Measurements from ENCODE around the gene TIFAB.

The TIFAB gene

DNA sequence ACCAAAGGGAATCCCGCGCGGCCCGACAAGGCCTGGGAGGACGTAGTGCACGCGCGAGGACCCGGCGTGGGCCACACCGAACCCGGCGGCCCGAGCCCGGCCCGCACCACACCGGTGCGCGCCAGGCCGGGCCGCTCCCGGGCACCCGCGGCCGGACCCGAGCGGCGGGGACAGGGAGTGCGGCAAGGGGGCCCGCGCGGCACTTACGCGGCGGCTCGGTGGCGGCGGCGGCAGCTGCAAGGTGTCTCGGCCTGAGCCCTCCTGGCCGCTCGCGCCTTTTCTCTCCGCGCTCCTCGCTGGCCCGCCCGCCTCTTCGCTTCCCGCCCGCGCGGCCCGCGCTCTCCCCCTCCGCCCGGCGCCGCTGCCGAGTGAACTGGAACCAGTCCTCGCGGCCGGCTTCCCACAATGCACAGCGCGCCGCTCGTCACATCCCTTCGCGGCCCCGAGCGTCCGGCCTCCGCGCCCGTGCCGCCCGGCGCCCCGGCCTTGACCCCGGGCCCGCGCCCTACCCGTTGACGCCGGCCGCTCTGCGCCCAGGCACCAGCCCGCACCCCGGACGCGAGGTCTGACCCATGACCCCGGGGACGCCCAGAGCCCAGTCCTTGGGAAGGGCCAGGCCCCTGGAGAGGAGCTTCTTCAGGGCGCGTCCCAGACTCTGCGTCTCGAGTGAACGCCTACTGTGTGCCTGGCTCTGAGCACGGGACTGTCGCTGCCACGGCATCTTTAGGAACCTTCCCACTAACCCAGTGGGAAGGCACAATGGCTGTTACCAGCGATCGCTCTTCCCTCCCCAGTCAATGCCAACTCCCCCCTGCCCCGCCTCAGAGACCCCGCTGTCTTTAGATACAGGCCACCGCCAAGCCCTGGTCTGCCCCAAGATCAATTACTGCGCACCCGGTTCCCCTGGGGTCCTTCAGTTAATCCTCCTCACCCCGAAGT, 53.0 kb downstream of the TIFAB start, which contains the start of gene MACROH2A1 (continued):
- TF ChIP-seq ZNF670 (tag by site-specific recombination; IDR thresholded peaks at IDR 0.05; ENCODE audit: low read depth) (no peak), ZNF830 (tag by site-specific recombination; IDR thresholded peaks at IDR 0.05; ENCODE audit: low read depth) (no peak), KLF1 (tag by site-specific recombination; IDR thresholded peaks at IDR 0.05) (no peak), ZNF621 (tag by site-specific recombination; IDR thresholded peaks at IDR 0.05) (no peak), ZNF404 (tag by site-specific recombination; IDR thresholded peaks at IDR 0.05) (no peak), ZNF76 (tag by site-specific recombination; IDR thresholded peaks at IDR 0.05; ENCODE audit: borderline replicate concordance, low read depth) (peak; percentile 88), MEIS1 (CRISPR knock-in tag; IDR thresholded peaks at IDR 0.05; ENCODE audit: borderline replicate concordance) (no peak), ZXDB (tag by site-specific recombination; IDR thresholded peaks at IDR 0.05) (peak; percentile 53), ZNF341 (tag by site-specific recombination; IDR thresholded peaks at IDR 0.05; ENCODE audit: low read depth) (peak; percentile 93), ZNF792 (tag by site-specific recombination; IDR thresholded peaks at IDR 0.05) (no peak), ZIC2 (tag by site-specific recombination; IDR thresholded peaks at IDR 0.05) (no peak; the same call in 1 of the 2 replicates), BCL11A (tag by site-specific recombination; IDR thresholded peaks at IDR 0.05; ENCODE audit: low read depth) (no peak)
- TF ChIP-seq, protein P1, sequence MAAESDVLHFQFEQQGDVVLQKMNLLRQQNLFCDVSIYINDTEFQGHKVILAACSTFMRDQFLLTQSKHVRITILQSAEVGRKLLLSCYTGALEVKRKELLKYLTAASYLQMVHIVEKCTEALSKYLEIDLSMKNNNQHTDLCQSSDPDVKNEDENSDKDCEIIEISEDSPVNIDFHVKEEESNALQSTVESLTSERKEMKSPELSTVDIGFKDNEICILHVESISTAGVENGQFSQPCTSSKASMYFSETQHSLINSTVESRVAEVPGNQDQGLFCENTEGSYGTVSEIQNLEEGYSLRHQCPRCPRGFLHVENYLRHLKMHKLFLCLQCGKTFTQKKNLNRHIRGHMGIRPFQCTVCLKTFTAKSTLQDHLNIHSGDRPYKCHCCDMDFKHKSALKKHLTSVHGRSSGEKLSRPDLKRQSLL (tag by site-specific recombination; IDR thresholded peaks at IDR 0.05): no peak

DNA sequence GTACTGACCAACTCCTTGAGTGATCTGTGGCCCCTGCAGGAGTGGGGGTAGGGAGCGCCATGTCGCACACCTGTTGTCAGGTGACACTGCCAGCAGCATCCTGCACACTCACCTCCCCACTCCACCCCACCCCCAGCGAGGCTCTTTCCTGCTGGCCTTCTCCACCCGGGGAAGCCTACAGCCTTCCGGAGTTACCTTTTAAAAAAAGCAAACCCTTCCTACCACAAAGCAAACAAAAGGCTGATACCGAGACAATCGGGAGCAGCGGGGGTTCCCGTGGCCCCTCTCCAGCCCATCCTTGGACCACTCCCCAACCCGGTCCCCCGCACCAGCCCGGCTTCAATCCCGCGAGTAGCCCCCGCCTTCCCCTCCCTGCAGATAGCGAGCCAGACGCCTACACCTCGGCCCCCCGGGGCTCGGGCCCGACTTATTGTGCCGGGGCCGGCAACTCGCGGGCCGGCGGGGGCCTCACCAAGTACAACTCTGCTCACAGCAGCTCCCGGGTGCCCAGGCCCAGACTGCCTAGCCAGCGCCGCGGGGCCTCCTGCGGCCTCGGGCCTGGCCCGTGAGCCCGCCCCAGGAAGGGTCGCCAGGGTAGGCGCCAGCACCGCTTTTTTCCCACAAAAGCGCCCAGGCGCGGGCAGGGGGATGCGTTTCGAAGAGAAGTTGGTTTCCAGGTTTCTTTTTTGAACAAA, 53.8 kb downstream of the TIFAB start:
- Histone ChIP-seq H3K4me3 (ENCODE audit: low read depth, low read length) (peak overlapping the region; percentile 87), H3K27ac (ENCODE audit: extremely low read depth, low read depth, low read length) (peak overlapping the region; percentile 95), H3K36me3 (ENCODE audit: control insufficient read depth in 2 of 2, insufficient read depth in 1 of 2, low read length in 2 of 2) (peaks cover 0 to 7% of the 10 kb centered on the region in 2 experiments; a peak in 1 of 3 replicates), H3K9me3 (ENCODE audit: control insufficient read depth, insufficient read depth, low read depth, low read length) (no peaks in the 10 kb centered on the region), H3K4me1 (ENCODE audit: control insufficient read depth, insufficient read depth, low read length) (peaks cover 25% of the 10 kb centered on the region)
- ChIA-PET CTCF (interaction anchor here (1.1 to 1.3 kb wide), 2 partner anchors 28 to 59 kb away, joined by 4 to 5 read pairs; no protein-coding TSS in a partner anchor), POLR2A (no interaction called here)
- TF ChIP-seq ZIC2 (tag by site-specific recombination; IDR thresholded peaks at IDR 0.05) (peak; percentile 89), KLF8 (tag by site-specific recombination; IDR thresholded peaks at IDR 0.05) (peak; percentile 19; the same call in 1 of the 2 replicates), ZEB2 (tag by site-specific recombination; IDR thresholded peaks at IDR 0.05) (peak; percentile 64), REPIN1 (tag by site-specific recombination; IDR thresholded peaks at IDR 0.05; ENCODE audit: low read depth) (no peak), ZBTB20 (tag by site-specific recombination; IDR thresholded peaks at IDR 0.05) (peak; percentile 88), ZNF433 (tag by site-specific recombination; IDR thresholded peaks at IDR 0.05; ENCODE audit: low read depth) (no peak), ZNF423 (tag by site-specific recombination; IDR thresholded peaks at IDR 0.05) (0 out of 2 replicates have a peak, but pooled peaks have one; percentile 17), GLIS2 (tag by site-specific recombination; IDR thresholded peaks at IDR 0.05) (peak; percentile 84), ZNF544 (tag by site-specific recombination; IDR thresholded peaks at IDR 0.05) (no peak), ZNF76 (tag by site-specific recombination; IDR thresholded peaks at IDR 0.05; ENCODE audit: borderline replicate concordance, low read depth) (0 out of 2 replicates have a peak, but pooled peaks have one; percentile 21), ZSCAN30 (tag by site-specific recombination; IDR thresholded peaks at IDR 0.05) (0 out of 2 replicates have a peak, but pooled peaks have one; percentile 32), ZNF2 (tag by site-specific recombination; IDR thresholded peaks at IDR 0.05) (no peak), SCRT2 (tag by site-specific recombination; IDR thresholded peaks at IDR 0.05) (peak; percentile 96)
- TF ChIP-seq, protein P2, sequence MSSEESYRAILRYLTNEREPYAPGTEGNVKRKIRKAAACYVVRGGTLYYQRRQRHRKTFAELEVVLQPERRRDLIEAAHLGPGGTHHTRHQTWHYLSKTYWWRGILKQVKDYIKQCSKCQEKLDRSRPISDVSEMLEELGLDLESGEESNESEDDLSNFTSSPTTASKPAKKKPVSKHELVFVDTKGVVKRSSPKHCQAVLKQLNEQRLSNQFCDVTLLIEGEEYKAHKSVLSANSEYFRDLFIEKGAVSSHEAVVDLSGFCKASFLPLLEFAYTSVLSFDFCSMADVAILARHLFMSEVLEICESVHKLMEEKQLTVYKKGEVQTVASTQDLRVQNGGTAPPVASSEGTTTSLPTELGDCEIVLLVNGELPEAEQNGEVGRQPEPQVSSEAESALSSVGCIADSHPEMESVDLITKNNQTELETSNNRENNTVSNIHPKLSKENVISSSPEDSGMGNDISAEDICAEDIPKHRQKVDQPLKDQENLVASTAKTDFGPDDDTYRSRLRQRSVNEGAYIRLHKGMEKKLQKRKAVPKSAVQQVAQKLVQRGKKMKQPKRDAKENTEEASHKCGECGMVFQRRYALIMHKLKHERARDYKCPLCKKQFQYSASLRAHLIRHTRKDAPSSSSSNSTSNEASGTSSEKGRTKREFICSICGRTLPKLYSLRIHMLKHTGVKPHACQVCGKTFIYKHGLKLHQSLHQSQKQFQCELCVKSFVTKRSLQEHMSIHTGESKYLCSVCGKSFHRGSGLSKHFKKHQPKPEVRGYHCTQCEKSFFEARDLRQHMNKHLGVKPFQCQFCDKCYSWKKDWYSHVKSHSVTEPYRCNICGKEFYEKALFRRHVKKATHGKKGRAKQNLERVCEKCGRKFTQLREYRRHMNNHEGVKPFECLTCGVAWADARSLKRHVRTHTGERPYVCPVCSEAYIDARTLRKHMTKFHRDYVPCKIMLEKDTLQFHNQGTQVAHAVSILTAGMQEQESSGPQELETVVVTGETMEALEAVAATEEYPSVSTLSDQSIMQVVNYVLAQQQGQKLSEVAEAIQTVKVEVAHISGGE (tag by site-specific recombination; conservative IDR thresholded peaks at IDR 0.05; ENCODE audit: low read depth): 0 out of 2 replicates have a peak, but pooled peaks have one; percentile 34
- TF ChIP-seq, protein P3, sequence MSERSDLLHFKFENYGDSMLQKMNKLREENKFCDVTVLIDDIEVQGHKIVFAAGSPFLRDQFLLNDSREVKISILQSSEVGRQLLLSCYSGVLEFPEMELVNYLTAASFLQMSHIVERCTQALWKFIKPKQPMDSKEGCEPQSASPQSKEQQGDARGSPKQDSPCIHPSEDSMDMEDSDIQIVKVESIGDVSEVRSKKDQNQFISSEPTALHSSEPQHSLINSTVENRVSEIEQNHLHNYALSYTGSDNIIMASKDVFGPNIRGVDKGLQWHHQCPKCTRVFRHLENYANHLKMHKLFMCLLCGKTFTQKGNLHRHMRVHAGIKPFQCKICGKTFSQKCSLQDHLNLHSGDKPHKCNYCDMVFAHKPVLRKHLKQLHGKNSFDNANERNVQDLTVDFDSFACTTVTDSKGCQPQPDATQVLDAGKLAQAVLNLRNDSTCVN (tag by site-specific recombination; optimal IDR thresholded peaks at IDR 0.05): peak; percentile 81
- TF ChIP-seq, protein P4, sequence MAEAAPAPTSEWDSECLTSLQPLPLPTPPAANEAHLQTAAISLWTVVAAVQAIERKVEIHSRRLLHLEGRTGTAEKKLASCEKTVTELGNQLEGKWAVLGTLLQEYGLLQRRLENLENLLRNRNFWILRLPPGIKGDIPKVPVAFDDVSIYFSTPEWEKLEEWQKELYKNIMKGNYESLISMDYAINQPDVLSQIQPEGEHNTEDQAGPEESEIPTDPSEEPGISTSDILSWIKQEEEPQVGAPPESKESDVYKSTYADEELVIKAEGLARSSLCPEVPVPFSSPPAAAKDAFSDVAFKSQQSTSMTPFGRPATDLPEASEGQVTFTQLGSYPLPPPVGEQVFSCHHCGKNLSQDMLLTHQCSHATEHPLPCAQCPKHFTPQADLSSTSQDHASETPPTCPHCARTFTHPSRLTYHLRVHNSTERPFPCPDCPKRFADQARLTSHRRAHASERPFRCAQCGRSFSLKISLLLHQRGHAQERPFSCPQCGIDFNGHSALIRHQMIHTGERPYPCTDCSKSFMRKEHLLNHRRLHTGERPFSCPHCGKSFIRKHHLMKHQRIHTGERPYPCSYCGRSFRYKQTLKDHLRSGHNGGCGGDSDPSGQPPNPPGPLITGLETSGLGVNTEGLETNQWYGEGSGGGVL (tag by site-specific recombination; IDR thresholded peaks at IDR 0.05): peak; percentile 9; the same call in 1 of the 2 replicates
